ENCODE measurements around the gene DAB1. TPM values are rescaled to one million over a fixed set of nuclear protein-coding genes. Genes with fewer than 3 reads are reported as not detected.

DAB1 gene
- polyA plus RNA-seq, 3 donors, result not detected

GRCh38 chr1:57421806-57422205 lies 2.1 kb downstream of the DAB1 start:
- Histone ChIP-seq H4K20me1 (ENCODE audit: insufficient read depth, low read length) (no peaks in the 10 kb centered on the region), H2AFZ (ENCODE audit: insufficient read depth, low read depth, low read length, poor library complexity, severe bottlenecking) (no peak overlapping the region), H3K9me3 (replicated peaks in 1 of 2; ENCODE audit: control insufficient read depth in 1 of 2, insufficient read depth in 1 of 2, low read length in 2 of 2) (no peaks in the 10 kb centered on the region), H3K9ac (ENCODE audit: insufficient read depth, low read length, poor library complexity, severe bottlenecking) (no peak overlapping the region), H3K4me3 (replicated peaks in 1 of 3; ENCODE audit: low read depth in 2 of 3, low read length in 3 of 3) (no peak overlapping the region), H3K27me3 (ENCODE audit: control insufficient read depth in 2 of 2, insufficient read depth in 2 of 2, low read length in 2 of 2) (peaks cover 43 to 59% of the 10 kb centered on the region in 2 donors), H3K27ac (ENCODE audit: low read depth in 1 of 2, low read length in 2 of 2) (no peak overlapping the region), H3K36me3 (replicated peaks in 1 of 2; ENCODE audit: control insufficient read depth in 1 of 2, insufficient read depth in 2 of 2, low read length in 2 of 2) (no peaks in the 10 kb centered on the region), H3K4me2 (replicated peaks; ENCODE audit: extremely low read depth, low read length, poor library complexity, severe bottlenecking) (no peak overlapping the region), H3K4me1 (ENCODE audit: control insufficient read depth in 1 of 2, insufficient read depth in 2 of 2, low read length in 2 of 2) (no peaks in the 10 kb centered on the region), H3K79me2 (ENCODE audit: insufficient read depth, low read length) (no peaks in the 10 kb centered on the region)
- H3K27ac Mint-ChIP-seq, result no peak overlapping the region
- TF ChIP-seq CTCF (IDR thresholded peaks at IDR 0.05), result no peak
- H3K27me3 Mint-ChIP-seq (ENCODE audit: low read depth in 3 of 3), result peaks cover 53 to 58% (median 54%) of the 10 kb centered on the region in 3 donors
- peaks cover 0 to 9% (median 2%) of the 10 kb centered on the region in 7 donors for H3K9me3 Mint-ChIP-seq
- WGBS (ENCODE audit: insufficient coverage), result no CpG with 5 or more reads among the region's 10 CpGs
- intact Hi-C loops (cut with micrococcal nuclease), result no loop called here
- peak overlapping the region in 1 of 2 donors; percentile 83 for H3K4me3 Mint-ChIP-seq
- peaks cover 2% of the 10 kb centered on the region for H3K4me1 Mint-ChIP-seq
- no peaks in the 10 kb centered on the region for H3K36me3 Mint-ChIP-seq
- DNase-seq, result no peak

- no peak overlapping the region for H2AFZ ChIP-seq (ENCODE audit: insufficient read depth, low read depth, low read length, poor library complexity, severe bottlenecking)
- H3K9me3 ChIP-seq (replicated peaks in 1 of 2; ENCODE audit: control insufficient read depth in 1 of 2, insufficient read depth in 1 of 2, low read length in 2 of 2), result no peaks in the 10 kb centered on the region
- no peak overlapping the region for H3K27ac ChIP-seq (ENCODE audit: low read depth in 1 of 2, low read length in 2 of 2)
- Mint-ChIP-seq H3K4me3 (peak overlapping the region in 1 of 2 donors; percentile 48), H3K36me3 (no peaks in the 10 kb centered on the region), H3K4me1 (peaks cover 2% of the 10 kb centered on the region), H3K27me3 (ENCODE audit: low read depth in 3 of 3) (peaks cover 50 to 58% (median 51%) of the 10 kb centered on the region in 3 donors), H3K9me3 (peaks cover 0 to 9% (median 2%) of the 10 kb centered on the region in 7 donors), H3K27ac (no peak overlapping the region)
- WGBS (ENCODE audit: insufficient coverage), result no CpG with 5 or more reads among the region's 9 CpGs
- no peaks in the 10 kb centered on the region for H3K36me3 ChIP-seq (replicated peaks in 1 of 2; ENCODE audit: control insufficient read depth in 1 of 2, insufficient read depth in 2 of 2, low read length in 2 of 2)
- intact Hi-C loops (cut with micrococcal nuclease), result no loop called here
- H3K27me3 ChIP-seq (ENCODE audit: control insufficient read depth in 2 of 2, insufficient read depth in 2 of 2, low read length in 2 of 2), result peaks cover 43 to 58% of the 10 kb centered on the region in 2 donors
- H3K9ac ChIP-seq (ENCODE audit: insufficient read depth, low read length, poor library complexity, severe bottlenecking), result no peak overlapping the region
- no peak overlapping the region for H3K4me2 ChIP-seq (replicated peaks; ENCODE audit: extremely low read depth, low read length, poor library complexity, severe bottlenecking)
- no peak for TF ChIP-seq CTCF (IDR thresholded peaks at IDR 0.05)
- no peaks in the 10 kb centered on the region for H3K4me1 ChIP-seq (ENCODE audit: control insufficient read depth in 1 of 2, insufficient read depth in 2 of 2, low read length in 2 of 2)
- no peak for DNase-seq
- H4K20me1 ChIP-seq (ENCODE audit: insufficient read depth, low read length), result no peaks in the 10 kb centered on the region
- no peak overlapping the region for H3K4me3 ChIP-seq (replicated peaks in 1 of 3; ENCODE audit: low read depth in 2 of 3, low read length in 3 of 3)
- H3K79me2 ChIP-seq (ENCODE audit: insufficient read depth, low read length), result no peaks in the 10 kb centered on the region
These were observed 2.7 kb downstream of the DAB1 start for GRCh38 chr1:57420981-57421785.

Data from CD14-positive monocyte (primary cell).